Smooth muscle cell of the brain vasculature (primary cell): ENCODE data around the gene PPHLN1.
"Not testable (repeated sequence)": the region's sequence is repeated elsewhere in the genome, so short reads cannot be mapped to it uniquely, and the experiment has no call there.

Source experiments
- DNase-seq: peaks from one replicate; pipeline ENCODE4 v3.0.0-alpha.2; 2012; ENCODE audit warnings: low read depth, low spot score

The PPHLN1 gene

DNA sequence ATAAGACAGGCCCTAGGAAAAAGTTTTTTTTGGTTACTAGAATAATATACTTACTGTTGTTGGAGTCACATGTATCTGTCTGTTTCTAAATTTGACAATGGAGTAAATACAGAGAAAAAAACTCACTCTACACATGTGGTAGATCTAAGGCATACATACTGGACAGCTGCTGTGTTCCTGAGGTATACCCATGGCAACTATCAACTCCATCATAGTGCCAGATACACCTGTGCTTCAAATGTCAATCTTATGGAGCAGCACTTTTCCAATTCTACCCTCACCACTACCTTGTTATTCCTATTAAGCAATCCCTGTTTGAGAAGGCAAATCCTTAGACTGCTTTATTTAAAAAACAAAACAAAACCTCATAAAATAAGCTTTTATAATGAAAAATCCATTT is 3.4 kb upstream of the PPHLN1 start:
- DNase-seq = no peak

DNA sequence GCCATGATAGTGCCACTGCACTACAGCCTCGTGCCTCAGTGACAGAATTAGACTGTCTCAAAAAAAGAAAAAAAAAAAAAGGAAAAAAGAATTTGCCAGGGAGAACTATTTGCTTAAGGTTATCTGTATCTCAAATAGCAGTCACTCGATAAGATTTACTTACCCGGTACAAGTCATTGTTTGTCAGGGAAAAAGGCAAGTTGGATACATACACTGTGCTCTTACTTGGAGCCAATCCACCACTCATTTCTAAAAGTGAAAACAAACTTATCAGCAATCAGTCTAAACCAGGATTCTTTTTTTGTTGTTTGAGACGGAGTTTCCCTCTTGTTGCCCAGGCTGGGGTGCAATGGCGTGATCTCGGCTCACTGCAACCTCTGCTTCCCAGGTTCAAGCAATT is 2.1 kb upstream of the PPHLN1 start:
- no peak for DNase-seq

DNA sequence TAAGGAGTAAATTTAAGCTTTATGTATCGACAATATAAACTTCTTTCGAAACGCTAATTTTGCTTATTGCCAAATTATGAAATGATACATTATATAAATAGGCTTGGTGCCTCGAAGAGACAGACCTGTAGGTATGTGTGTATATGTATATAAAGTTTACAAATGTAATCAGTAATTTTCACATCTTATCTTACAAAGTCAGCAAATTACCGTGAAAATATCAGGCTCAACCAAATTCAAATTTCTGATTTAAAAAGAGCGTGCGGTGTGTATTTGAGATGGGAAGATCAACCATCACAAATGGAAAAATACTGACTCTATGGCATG is 678 bp upstream of the PPHLN1 start:
- no peak for DNase-seq

DNA sequence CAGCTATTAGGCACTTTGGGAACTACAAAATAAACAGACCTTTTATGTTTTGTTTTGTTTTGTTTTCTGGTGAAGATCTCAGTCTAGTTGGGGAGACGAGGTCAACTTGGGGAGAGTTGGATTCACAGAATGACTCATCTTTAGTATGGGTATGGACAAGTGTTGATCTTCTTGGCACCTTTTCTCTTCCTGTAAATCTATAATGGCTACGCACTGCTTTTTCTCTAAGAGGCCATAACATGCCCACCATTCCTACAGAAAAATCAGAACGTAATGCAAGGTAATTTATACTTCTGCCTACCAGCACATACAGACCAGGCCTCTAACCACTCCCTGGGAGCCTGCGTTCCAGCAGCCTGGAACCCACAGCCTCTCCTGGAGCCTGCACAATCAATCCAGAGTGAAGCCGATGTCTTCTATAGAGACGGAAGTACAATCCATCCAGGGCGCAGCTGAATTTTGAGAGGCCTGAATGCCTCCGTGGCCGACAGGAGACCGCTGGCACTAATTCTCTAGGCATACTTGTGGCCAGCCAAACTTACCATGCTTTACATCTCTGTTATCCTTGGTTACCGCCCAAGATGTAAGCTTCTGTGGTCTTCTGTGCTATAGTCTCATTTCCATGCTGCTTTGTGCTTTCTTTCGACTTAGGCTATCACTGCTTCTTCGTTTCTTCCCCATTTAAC is 717 bp downstream of the PPHLN1 start:
- no peak for DNase-seq

GRCh38 chr12:42327227-42327590 is 1.2 kb downstream of the PPHLN1 start:
- DNase-seq = no peak

DNA sequence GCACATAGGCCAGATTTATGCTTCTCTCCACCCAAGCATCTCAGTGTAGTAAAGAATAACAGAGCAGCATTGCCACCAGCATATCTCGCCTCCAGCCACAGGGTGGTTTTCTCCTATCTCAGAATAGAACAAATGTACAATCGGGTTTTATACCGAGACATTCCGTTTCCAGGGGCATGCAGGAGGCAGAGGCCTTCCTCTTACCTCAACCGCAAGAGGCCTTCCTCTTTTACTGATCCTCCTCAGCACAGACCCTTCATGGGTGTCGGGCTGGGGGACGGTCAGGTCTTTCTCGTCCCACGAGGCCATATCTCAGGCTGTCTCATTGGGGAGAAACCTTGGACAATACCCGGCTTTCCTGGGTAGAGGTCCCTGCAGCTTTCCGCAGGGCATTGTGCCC is 4.1 kb downstream of the PPHLN1 start:
- DNase-seq = not testable (repeated sequence)

DNA sequence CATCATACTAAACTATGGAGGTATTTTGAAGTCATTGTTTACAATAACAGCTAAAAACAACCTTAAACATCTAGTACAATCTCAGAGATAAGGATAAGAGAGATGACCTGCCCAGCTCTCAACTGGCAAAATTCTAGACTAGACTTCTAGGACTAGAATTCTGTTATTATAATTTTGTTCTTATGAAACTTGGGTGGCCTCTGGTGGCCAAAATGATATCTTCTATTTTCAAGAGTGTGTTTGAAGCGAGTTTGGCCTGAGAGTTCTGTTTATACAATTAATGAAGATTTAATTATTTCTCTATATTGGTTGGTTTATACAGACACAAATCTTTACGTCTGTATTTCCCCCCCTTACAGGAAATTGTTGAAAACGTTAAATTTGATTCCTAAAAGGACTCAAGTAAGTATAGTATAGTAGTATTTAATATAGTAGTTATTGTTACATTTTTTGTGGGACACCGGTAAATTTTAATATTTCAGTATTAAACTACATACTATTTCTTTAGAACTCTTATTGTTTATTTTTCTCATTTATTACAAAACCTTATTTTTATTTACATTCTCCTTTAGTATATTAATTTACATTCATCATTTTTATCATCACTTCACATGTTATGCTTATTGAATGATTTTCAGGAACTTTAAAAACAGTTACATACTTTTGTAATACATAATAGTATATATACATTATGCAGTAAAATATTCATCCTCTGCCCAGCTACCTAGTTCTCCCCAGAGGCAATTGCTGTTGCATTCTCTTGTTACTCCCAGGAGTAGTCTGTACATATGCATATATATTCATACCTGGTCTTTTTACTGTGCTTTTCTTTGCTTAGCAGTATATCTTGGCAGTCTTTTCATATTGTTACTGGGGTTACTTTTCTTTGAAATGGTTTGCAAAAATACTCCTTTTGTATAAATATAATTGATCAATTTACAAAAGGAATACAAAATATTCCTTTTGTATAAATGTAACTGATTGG is 6.6 kb downstream of the PPHLN1 start:
- DNase-seq = no peak

- DNase-seq = no peak
Measured at GRCh38 chr12:42336286-42336685, 10.3 kb downstream of the PPHLN1 start.

GRCh38 chr12:42338280-42338679 is 12.3 kb downstream of the PPHLN1 start:
- DNase-seq = no peak

DNA sequence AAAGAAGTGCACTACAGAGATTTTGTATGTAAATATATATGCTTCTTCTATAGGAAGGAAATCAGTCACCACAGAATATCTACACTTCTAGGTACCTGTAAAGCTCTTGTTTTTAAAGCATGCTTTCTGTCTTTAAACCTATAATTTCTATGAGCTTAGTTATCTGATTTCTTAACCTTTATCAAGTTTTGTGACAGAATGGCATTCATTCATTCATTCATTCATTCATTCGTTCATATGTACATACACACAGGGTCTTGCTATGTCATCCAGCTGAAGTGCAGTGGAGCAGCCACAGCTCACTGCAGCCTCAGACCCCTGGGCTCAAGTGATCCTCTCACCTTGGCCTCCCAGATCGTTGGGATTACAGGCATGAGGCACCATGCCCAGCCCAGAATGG is 16.1 kb downstream of the PPHLN1 start:
- no peak for DNase-seq

DNA sequence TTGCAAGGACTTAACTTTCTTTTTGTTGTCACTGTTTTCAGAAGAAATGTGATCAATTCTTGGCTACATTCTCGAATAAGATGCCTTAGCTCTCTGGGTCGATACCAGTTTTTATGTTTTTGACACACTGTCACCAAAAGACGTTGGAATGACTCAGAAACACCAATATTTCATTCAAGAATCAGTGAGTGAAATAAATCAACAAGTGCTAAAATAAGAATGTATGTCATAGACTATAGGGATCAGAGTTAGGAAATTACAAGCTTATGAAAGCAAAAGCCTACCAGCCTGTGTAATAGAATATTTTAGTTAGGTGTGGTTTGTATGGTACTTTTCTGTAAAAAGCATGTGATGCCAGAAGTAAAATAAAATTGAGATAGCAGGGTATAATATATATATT is 17.8 kb downstream of the PPHLN1 start:
- no peak for DNase-seq

DNA sequence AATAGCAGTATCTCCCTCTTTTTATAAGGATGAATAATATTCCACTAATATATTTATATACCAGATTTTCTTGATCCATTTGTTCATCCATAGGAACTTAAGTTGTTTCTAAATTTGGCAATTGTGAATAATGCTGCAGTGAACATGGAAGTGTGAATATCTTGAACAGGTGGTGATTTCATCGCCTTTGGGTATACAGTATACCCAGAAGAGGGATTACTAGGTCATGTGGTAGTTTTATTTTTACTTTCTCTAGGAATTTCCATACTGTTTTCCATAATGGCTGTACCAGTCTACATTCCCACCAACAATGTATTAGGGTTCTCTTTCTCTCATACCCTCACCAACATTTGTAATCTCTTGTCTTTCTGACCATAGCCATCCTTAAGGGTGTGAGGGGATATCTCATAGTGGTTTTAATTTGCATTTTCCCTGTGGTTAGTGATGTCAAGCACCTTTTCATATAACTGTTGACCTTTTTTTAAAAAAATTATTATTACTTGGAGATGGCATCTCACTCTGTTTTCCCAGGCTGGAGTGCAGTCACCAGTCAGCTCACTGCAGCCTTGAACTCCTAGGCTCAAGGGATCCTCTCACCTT is 20.5 kb downstream of the PPHLN1 start:
- DNase-seq = no peak

GRCh38 chr12:42349119-42350020 is 23.4 kb downstream of the PPHLN1 start:
- DNase-seq = not testable (repeated sequence)

- DNase-seq = not testable (repeated sequence)
Measured at GRCh38 chr12:42350021-42350407, 24.0 kb downstream of the PPHLN1 start.

DNA sequence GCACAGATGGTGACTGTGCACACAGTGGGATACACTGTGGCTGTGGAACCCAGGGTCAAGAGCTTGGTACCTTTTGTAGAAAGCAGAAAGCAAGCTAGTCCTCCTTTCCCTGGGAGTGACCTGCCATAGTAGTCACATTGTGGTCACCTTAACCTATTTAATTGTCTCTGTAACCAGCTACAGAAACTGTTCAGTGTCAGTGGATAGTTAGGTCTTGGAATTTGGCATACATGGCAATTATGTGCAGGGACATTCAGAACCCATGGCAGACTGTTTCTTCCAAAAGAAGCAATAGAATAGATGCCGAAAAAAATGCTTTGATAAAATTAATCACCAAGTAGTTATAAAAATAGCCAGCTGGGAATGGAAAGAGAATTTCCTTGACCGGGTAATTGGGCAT is 30.4 kb downstream of the PPHLN1 start:
- DNase-seq = no peak

DNA sequence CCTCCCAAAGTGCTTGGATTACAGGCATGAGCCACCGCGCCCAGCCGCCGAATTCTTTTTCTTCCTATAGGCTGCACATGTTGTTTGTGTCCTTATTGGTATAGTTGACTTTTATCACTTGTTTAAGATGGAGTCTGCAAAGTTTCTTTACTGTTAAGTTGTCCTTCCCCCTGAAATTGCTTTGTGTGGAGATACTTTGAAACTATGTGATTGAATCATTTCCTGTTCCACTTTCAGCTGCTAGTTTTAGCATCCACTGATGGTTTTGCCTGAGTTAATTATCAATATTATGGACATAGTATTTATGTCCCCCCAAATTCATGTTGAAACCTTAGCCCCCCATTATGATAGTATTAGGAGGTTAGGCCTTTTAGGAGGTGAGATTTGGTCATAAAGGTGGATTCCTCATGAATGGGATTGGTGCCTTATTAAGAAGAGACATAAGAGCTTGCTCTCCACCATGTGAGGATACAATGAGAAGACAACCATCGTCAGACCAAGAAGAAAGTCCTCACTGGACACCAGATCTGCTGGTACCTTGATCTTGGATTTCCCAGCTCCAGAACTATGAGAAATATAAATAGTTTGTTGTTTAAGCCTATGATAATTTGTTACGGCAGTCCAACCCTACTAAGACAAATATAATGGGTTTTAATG is 34.9 kb downstream of the PPHLN1 start:
- DNase-seq = no peak

GRCh38 chr12:42361909-42362646 is 36.1 kb downstream of the PPHLN1 start:
- DNase-seq = no peak

GRCh38 chr12:42362647-42363260 is 36.8 kb downstream of the PPHLN1 start:
- DNase-seq = no peak

GRCh38 chr12:42364692-42365091 is 38.7 kb downstream of the PPHLN1 start:
- no peak for DNase-seq

- DNase-seq = no peak
Measured at GRCh38 chr12:42365486-42365885, 39.5 kb downstream of the PPHLN1 start.
